Brain microvascular endothelial cell (primary cell): ENCODE data around the gene AKIRIN1.

Experiments
- DNase-seq: peaks from one replicate; pipeline ENCODE4 v3.0.0-alpha.2; 2020
- H3K27ac ChIP-seq: fragments of 250-450 bp; sonication (Bioruptor Pico); 2 replicates; pipeline ENCODE4 v1.5.1; 2020; ENCODE audit warnings: mild to moderate bottlenecking, moderate library complexity
- H3K27me3 ChIP-seq: fragments of 250-450 bp; sonication (Bioruptor Pico); replicated peaks from 2 replicates; pipeline ENCODE4 v1.5.1; 2020; ENCODE audit warnings: mild to moderate bottlenecking
- H3K36me3 ChIP-seq: fragments of 250-450 bp; sonication (Bioruptor Pico); replicated peaks from 2 replicates; pipeline ENCODE4 v1.5.1; 2020; ENCODE audit warnings: mild to moderate bottlenecking
- H3K4me3 ChIP-seq: 2 replicates; pipeline ENCODE4 v1.5.1; 2011; ENCODE audit warnings: low read depth, mild to moderate bottlenecking, control low read depth, low read length, moderate library complexity
- CTCF ChIP-seq: IDR thresholded peaks from 2 replicates; pipeline ENCODE4 v1.5.1; 2011; ENCODE audit warnings: low read depth, mild to moderate bottlenecking, moderate library complexity, low read length, control low read depth, inconsistent platforms; ENCODE audit errors: missing control alignments
- in situ Hi-C: cut with HindIII; loops from 2 replicates; pipeline ENCODE4 v1.10.0; 2017; ENCODE audit warnings: low sequenced_read_pairs, low pct_ligation_motif_present

Gene AKIRIN1

GRCh38 chr1:39034114-39034654 is 43.1 kb downstream of the AKIRIN1 start:
- DNase-seq, result no peak
- Histone ChIP-seq H3K27me3 (no peaks in the 10 kb centered on the region), H3K27ac (no peak overlapping the region), H3K4me3 (no peak overlapping the region), H3K36me3 (peaks cover 77% of the 10 kb centered on the region)
- in situ Hi-C loops, result no loop called here
- no peak for TF ChIP-seq CTCF

- no peaks in the 10 kb centered on the region for H3K27me3 ChIP-seq
- DNase-seq, result no peak
- in situ Hi-C loops, result no loop called here
- peaks cover 54% of the 10 kb centered on the region for H3K36me3 ChIP-seq
- no peak for TF ChIP-seq CTCF
- no peak overlapping the region for H3K4me3 ChIP-seq
- no peak overlapping the region for H3K27ac ChIP-seq
Observed at GRCh38 chr1:39036678-39037077, 45.6 kb downstream of the AKIRIN1 start.

- H3K4me3 ChIP-seq, result no peak overlapping the region
- no peaks in the 10 kb centered on the region for H3K27me3 ChIP-seq
- no peak for TF ChIP-seq CTCF
- in situ Hi-C loops, result no loop called here
- no peak for DNase-seq
- H3K36me3 ChIP-seq, result no peaks in the 10 kb centered on the region
- H3K27ac ChIP-seq, result no peak overlapping the region
Observed at GRCh38 chr1:39043513-39043912, 52.4 kb downstream of the AKIRIN1 start.

GRCh38 chr1:39044762-39045161 is 53.7 kb downstream of the AKIRIN1 start:
- Histone ChIP-seq H3K36me3 (no peaks in the 10 kb centered on the region), H3K27ac (no peak overlapping the region), H3K4me3 (no peak overlapping the region), H3K27me3 (no peaks in the 10 kb centered on the region)
- in situ Hi-C loops, result no loop called here
- no peak for DNase-seq
- no peak for TF ChIP-seq CTCF

- no peak for DNase-seq
- no peaks in the 10 kb centered on the region for H3K27me3 ChIP-seq
- in situ Hi-C loops, result no loop called here
- H3K27ac ChIP-seq, result no peak overlapping the region
- no peak overlapping the region for H3K4me3 ChIP-seq
- H3K36me3 ChIP-seq, result no peaks in the 10 kb centered on the region
- TF ChIP-seq CTCF, result no peak
Observed at GRCh38 chr1:39045231-39045630, 54.2 kb downstream of the AKIRIN1 start.

GRCh38 chr1:39046613-39047210 is 55.6 kb downstream of the AKIRIN1 start:
- peak overlapping the region; percentile 55 for H3K27ac ChIP-seq
- in situ Hi-C loops, result no loop called here
- no peak for TF ChIP-seq CTCF
- H3K4me3 ChIP-seq, result no peak overlapping the region
- H3K36me3 ChIP-seq, result no peaks in the 10 kb centered on the region
- no peaks in the 10 kb centered on the region for H3K27me3 ChIP-seq
- DNase-seq, result no peak
